ENCODE results near the gene TMEM140.

The TMEM140 gene

GRCh38 chr7:135165862-135166261, 18.0 kb downstream of the TMEM140 start:
- TF ChIP-seq ZBTB7A (IDR thresholded peaks at IDR 0.05; ENCODE audit: low read depth) (no peak), EP300 (IDR thresholded peaks at IDR 0.05; ENCODE audit: borderline replicate concordance) (no peak), TAF1 (IDR thresholded peaks at IDR 0.05; ENCODE audit: low read depth) (no peak), REST (IDR thresholded peaks at IDR 0.05; ENCODE audit: low read depth) (no peak), FOXM1 (IDR thresholded peaks at IDR 0.05; ENCODE audit: borderline replicate concordance, low read depth) (no peak), TEAD4 (IDR thresholded peaks at IDR 0.05) (no peak), EGR1 (IDR thresholded peaks at IDR 0.05) (no peak), NFIC (IDR thresholded peaks at IDR 0.05) (no peak), CEBPB (IDR thresholded peaks at IDR 0.05) (no peak), RAD21 (IDR thresholded peaks at IDR 0.05; ENCODE audit: low read depth) (no peak), TCF12 (IDR thresholded peaks at IDR 0.05; ENCODE audit: low read depth) (no peak), YY1 (IDR thresholded peaks at IDR 0.05; ENCODE audit: low read depth) (no peak), CREB1 (IDR thresholded peaks at IDR 0.05; ENCODE audit: low read depth) (no peak)
- TF ChIP-seq, protein P1, sequence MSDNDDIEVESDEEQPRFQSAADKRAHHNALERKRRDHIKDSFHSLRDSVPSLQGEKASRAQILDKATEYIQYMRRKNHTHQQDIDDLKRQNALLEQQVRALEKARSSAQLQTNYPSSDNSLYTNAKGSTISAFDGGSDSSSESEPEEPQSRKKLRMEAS (IDR thresholded peaks at IDR 0.05): no peak
- TF ChIP-seq, protein P2, sequence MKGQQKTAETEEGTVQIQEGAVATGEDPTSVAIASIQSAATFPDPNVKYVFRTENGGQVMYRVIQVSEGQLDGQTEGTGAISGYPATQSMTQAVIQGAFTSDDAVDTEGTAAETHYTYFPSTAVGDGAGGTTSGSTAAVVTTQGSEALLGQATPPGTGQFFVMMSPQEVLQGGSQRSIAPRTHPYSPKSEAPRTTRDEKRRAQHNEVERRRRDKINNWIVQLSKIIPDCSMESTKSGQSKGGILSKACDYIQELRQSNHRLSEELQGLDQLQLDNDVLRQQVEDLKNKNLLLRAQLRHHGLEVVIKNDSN (IDR thresholded peaks at IDR 0.05): no peak

- TF ChIP-seq, protein P1 (IDR thresholded peaks at IDR 0.05): no peak
- no peak for TF ChIP-seq YY1 (IDR thresholded peaks at IDR 0.05; ENCODE audit: low read depth)
- no peak for TF ChIP-seq CEBPB (IDR thresholded peaks at IDR 0.05)
- no peak for TF ChIP-seq FOXM1 (IDR thresholded peaks at IDR 0.05; ENCODE audit: borderline replicate concordance, low read depth)
- TF ChIP-seq RAD21 (IDR thresholded peaks at IDR 0.05; ENCODE audit: low read depth): no peak
- TF ChIP-seq REST (IDR thresholded peaks at IDR 0.05; ENCODE audit: low read depth): no peak
These were observed 18.6 kb downstream of the TMEM140 start for GRCh38 chr7:135166338-135166990.

GRCh38 chr7:135167365-135167917, 19.6 kb downstream of the TMEM140 start:
- TF ChIP-seq TCF12 (IDR thresholded peaks at IDR 0.05; ENCODE audit: low read depth) (no peak), ZBTB7A (IDR thresholded peaks at IDR 0.05; ENCODE audit: low read depth) (no peak), REST (IDR thresholded peaks at IDR 0.05; ENCODE audit: low read depth) (no peak), TAF1 (IDR thresholded peaks at IDR 0.05; ENCODE audit: low read depth) (no peak)

GRCh38 chr7:135168001-135168400, 20.1 kb downstream of the TMEM140 start:
- TF ChIP-seq TEAD4 (IDR thresholded peaks at IDR 0.05): no peak
- no peak for TF ChIP-seq YY1 (IDR thresholded peaks at IDR 0.05; ENCODE audit: low read depth)
- TF ChIP-seq TCF12 (IDR thresholded peaks at IDR 0.05; ENCODE audit: low read depth): no peak
- TF ChIP-seq CEBPB (IDR thresholded peaks at IDR 0.05): no peak
- TF ChIP-seq TAF1 (IDR thresholded peaks at IDR 0.05; ENCODE audit: low read depth): no peak
- TF ChIP-seq EGR1 (IDR thresholded peaks at IDR 0.05): no peak

- TF ChIP-seq CREB1 (IDR thresholded peaks at IDR 0.05; ENCODE audit: low read depth): no peak
- no peak for TF ChIP-seq YY1 (IDR thresholded peaks at IDR 0.05; ENCODE audit: low read depth)
- TF ChIP-seq RAD21 (IDR thresholded peaks at IDR 0.05; ENCODE audit: low read depth): no peak
- TF ChIP-seq, protein P2 (IDR thresholded peaks at IDR 0.05): no peak
- TF ChIP-seq EP300 (IDR thresholded peaks at IDR 0.05; ENCODE audit: borderline replicate concordance): no peak
- TF ChIP-seq TEAD4 (IDR thresholded peaks at IDR 0.05): no peak
- TF ChIP-seq, protein P1 (IDR thresholded peaks at IDR 0.05): no peak
- no peak for TF ChIP-seq TAF1 (IDR thresholded peaks at IDR 0.05; ENCODE audit: low read depth)
- no peak for TF ChIP-seq TCF12 (IDR thresholded peaks at IDR 0.05; ENCODE audit: low read depth)
- no peak for TF ChIP-seq ZBTB7A (IDR thresholded peaks at IDR 0.05; ENCODE audit: low read depth)
- TF ChIP-seq NFIC (IDR thresholded peaks at IDR 0.05): no peak
- TF ChIP-seq EGR1 (IDR thresholded peaks at IDR 0.05): no peak
- no peak for TF ChIP-seq FOXM1 (IDR thresholded peaks at IDR 0.05; ENCODE audit: borderline replicate concordance, low read depth)
- TF ChIP-seq CEBPB (IDR thresholded peaks at IDR 0.05): no peak
- TF ChIP-seq REST (IDR thresholded peaks at IDR 0.05; ENCODE audit: low read depth): no peak
These were observed 20.7 kb downstream of the TMEM140 start for GRCh38 chr7:135168489-135169140.

Data from Ishikawa (cell line).